GM18870 (cell line): ENCODE results near the gene GNL3L.
"Not testable (repeated sequence)": the region's sequence is repeated elsewhere in the genome, so short reads cannot be mapped to it uniquely, and the experiment has no call there.

Experiments used
- ATAC-seq: cut with Tn5 transposase; IDR thresholded peaks from one replicate; pipeline ENCODE4 v1.9.1; 2021; ENCODE audit warnings: moderate library complexity; ENCODE audit not compliant: unreplicated experiment

The GNL3L gene

GRCh38 chrX:54551801-54552200 lies 21.8 kb downstream of the GNL3L start:
- ATAC-seq, result no peak

DNA sequence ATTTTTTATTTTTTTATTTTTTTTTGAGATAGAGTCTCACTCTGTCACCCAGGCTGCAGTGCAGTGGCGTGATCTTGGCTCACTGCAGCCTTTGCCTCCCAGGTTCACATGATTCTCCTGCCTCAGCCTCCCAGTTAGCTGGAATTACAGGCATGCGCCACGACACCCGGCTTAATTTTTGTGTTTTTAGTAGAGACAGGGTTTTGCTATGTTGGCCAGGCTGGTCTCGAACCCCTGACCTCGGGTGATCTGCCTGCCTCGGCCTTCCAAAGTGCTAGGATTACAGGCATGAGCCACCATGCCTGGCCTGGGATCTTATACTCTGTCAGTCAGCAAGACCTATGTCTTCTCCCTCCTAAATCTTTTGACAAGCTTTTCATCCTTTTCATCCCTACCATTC lies 25.0 kb downstream of the GNL3L start:
- ATAC-seq, result not testable (repeated sequence)

DNA sequence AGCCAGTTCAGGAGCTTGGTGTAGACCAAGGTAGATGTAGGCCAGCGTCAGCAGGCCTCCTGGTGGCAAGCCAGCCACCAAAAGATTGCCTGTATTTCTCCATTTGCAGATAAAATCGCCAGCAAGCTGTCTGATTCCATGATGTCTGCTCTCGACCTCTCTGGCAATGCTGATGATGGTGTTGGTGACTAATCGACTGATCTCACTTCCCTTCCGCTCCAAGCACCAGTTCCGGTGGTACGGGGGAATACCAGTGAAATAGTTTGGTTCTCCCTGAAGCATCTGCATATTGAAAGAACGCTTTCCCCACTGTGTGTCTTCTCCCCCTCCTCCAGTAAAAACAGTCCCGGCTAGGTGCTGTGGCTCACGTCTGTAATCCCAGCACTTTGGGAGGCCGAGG lies 30.4 kb downstream of the GNL3L start:
- no peak for ATAC-seq

- ATAC-seq, result no peak
Observed at GRCh38 chrX:54561622-54562021, 31.6 kb downstream of the GNL3L start.

- no peak for ATAC-seq
Observed at GRCh38 chrX:54564936-54565335, 34.9 kb downstream of the GNL3L start.

GRCh38 chrX:54570332-54570731 lies 40.3 kb downstream of the GNL3L start:
- no peak for ATAC-seq

DNA sequence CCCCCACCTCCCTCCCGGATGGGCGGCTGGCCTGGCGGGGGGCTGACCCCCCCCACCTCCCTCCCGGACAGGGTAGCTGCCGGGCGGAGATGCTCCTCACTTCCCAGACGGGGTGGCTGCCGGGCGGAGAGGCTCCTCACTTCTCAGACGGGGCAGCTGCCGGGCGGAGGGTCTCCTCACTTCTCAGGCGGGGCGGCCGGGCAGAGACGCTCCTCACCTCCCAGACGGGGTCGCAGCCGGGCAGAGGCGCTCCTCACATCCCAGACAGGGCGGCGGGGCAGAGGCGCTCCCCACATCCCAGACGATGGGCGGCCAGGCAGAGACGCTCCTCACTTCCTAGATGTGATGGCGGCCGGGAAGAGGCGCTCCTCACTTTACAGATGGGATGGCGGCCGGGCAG lies 42.6 kb downstream of the GNL3L start:
- not testable (repeated sequence) for ATAC-seq

DNA sequence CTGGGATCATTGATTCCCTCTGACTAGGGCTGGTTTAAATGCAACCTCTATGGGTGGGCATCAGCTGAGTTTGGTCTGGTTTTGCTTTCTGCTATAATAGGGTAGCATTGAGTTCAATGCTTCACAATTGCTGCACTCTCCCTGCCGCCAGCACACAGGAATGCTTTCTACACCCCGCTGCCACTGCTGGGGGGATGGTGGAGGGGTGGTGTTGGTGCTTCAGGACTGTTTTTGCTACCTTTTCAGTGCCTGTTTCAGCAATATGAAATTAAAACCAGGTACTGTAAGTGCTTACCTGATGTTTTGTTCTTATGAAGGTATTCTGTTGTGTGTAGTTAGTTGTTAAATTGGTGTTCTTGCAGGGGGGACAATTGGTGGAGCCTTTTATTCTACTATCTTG lies 67.7 kb downstream of the GNL3L start:
- ATAC-seq, result no peak

- no peak for ATAC-seq
Observed at GRCh38 chrX:54602563-54602962, 72.5 kb downstream of the GNL3L start.
